GM12878 (cell line): ENCODE measurements around the gene OTOG. TPM values are rescaled to one million over a fixed set of nuclear protein-coding genes. Genes with fewer than 3 reads are reported as not detected.

ENCODE experiments used
- ATAC-seq: fragments of 200-7000 bp; cut with Tn5 transposase; 3 replicates; pipeline ENCODE4 v1.9.1; 2020; ENCODE audit warnings: mild to moderate bottlenecking, moderate library complexity
- BruUV-seq: library from RNA; stranded (reverse); fragments of 400-500 nt; replicated peaks from 2 replicates; lab custom pipeline; 2021; lab: Mats Ljungman, UMichigan
- CTCF ChIA-PET: fragments of 300-600 bp; sonication (Branson Sonifier 250); formaldehyde crosslinking; extraction: SDS; loops from one replicate; lab custom pipeline; 2021; ENCODE audit warnings: inconsistent platforms; lab: Yijun Ruan, JAX
- POLR2A ChIA-PET: fragments of 350-600 bp; formaldehyde crosslinking; extraction: SDS; loops from one replicate; lab custom pipeline; 2021; ENCODE audit warnings: inconsistent platforms; lab: Charles Lee
- RAD21 ChIA-PET: fragments of 300-600 bp; sonication (Branson Sonifier 250); formaldehyde crosslinking; loops from one replicate; lab custom pipeline; 2023; ENCODE audit warnings: antibody characterized with exemption; ENCODE audit not compliant: unreplicated experiment; lab: Charles Lee
- SMC1A ChIA-PET: fragments of 300-600 bp; sonication (Branson Sonifier 250); formaldehyde crosslinking; loops from one replicate; lab custom pipeline; 2023; ENCODE audit not compliant: unreplicated experiment, uncharacterized antibody; lab: Charles Lee
- DNase-seq: peaks from one replicate; pipeline ENCODE4 v3.0.0-alpha.2; 2011; ENCODE audit warnings: low read depth, low spot score
- FAIRE-seq: peaks from 3 replicates; lab custom pipeline; 2011; peaks lifted over from hg19 to GRCh38; lab: Jason Lieb, UNC
- H2AFZ ChIP-seq: 2 replicates; pipeline ENCODE4 v1.6.0; 2011; ENCODE audit warnings: low read depth, low read length, control low read depth; ENCODE audit not compliant: control insufficient read depth
- H3K27ac ChIP-seq: 2 replicates; pipeline ENCODE4 v1.5.1; 2011; ENCODE audit warnings: control low read depth; ENCODE audit not compliant: control insufficient read depth, insufficient read depth
- H3K27me3 ChIP-seq, 2 experiments: replicated peaks in 1 of 2; 2 replicates each; pipeline versions ENCODE4 v1.6.0 to v1.6.1; 2011; ENCODE audit warnings: low read length in 1 of 2; ENCODE audit not compliant: control insufficient read depth in 2 of 2, insufficient read depth in 2 of 2
- H3K36me3 ChIP-seq, 2 experiments: 2 replicates each; pipeline ENCODE4 v1.5.1; 2011; ENCODE audit warnings: low read length in 1 of 2; ENCODE audit not compliant: control insufficient read depth in 2 of 2, insufficient read depth in 2 of 2
- H3K4me1 ChIP-seq: 2 replicates; pipeline ENCODE4 v1.6.1; 2011; ENCODE audit warnings: mild to moderate bottlenecking, low read length, moderate library complexity, mixed read lengths; ENCODE audit not compliant: control insufficient read depth, insufficient read depth
- H3K4me2 ChIP-seq: 2 replicates; pipeline ENCODE4 v1.6.0; 2011; ENCODE audit warnings: control low read depth; ENCODE audit not compliant: control insufficient read depth, insufficient read depth
- H3K4me3 ChIP-seq: fragments of 200-600 bp; sonication (generic); 2 replicates; pipeline ENCODE4 v1.5.1; 2016
- H3K79me2 ChIP-seq: 2 replicates; pipeline ENCODE4 v1.6.0; 2011; ENCODE audit warnings: low read length; ENCODE audit not compliant: control insufficient read depth, insufficient read depth
- H3K9ac ChIP-seq: 2 replicates; pipeline ENCODE4 v1.8.0; 2011; ENCODE audit warnings: low read length, control low read depth, mixed read lengths; ENCODE audit not compliant: control insufficient read depth, insufficient read depth
- H3K9me3 ChIP-seq: replicated peaks from 3 replicates; pipeline ENCODE4 v1.5.1; 2011; ENCODE audit warnings: mild to moderate bottlenecking, low read length; ENCODE audit not compliant: control insufficient read depth, insufficient read depth
- H4K20me1 ChIP-seq: 2 replicates; pipeline ENCODE4 v1.6.0; 2011; ENCODE audit not compliant: control insufficient read depth, insufficient read depth
- ATF7 ChIP-seq: fragments of 450-650 bp; IDR thresholded peaks from 2 replicates; pipeline ENCODE4 v1.6.1; 2016; ENCODE audit warnings: low read depth, mild to moderate bottlenecking
- CEBPZ ChIP-seq: fragments of 150-350 bp; IDR thresholded peaks from 2 replicates; pipeline ENCODE4 v1.6.1; 2016; ENCODE audit warnings: low read depth, low read length
- CREM ChIP-seq: IDR thresholded peaks from 2 replicates; pipeline ENCODE4 v1.6.1; 2014; ENCODE audit warnings: antibody characterized with exemption, low read depth
- E2F4 ChIP-seq: IDR thresholded peaks from 2 replicates; pipeline ENCODE4 v1.6.1; 2012; ENCODE audit warnings: low read depth, low read length, improper control_type of control experiment
- IRF5 ChIP-seq: fragments of 450-650 bp; IDR thresholded peaks from 2 replicates; pipeline ENCODE4 v1.6.1; 2017; ENCODE audit warnings: borderline replicate concordance
- NR2F1 ChIP-seq: fragments of 450-650 bp; conservative IDR thresholded peaks from 2 replicates; pipeline ENCODE4 v1.6.1; 2017; ENCODE audit warnings: mild to moderate bottlenecking
- POLR2AphosphoS5 ChIP-seq: IDR thresholded peaks from 2 replicates; pipeline ENCODE4 v1.6.1; 2011; ENCODE audit warnings: mild to moderate bottlenecking, low read length, inconsistent platforms
- PRDM15 ChIP-seq: fragments of 450-650 bp; formaldehyde crosslinking; IDR thresholded peaks from 2 replicates; pipeline ENCODE4 v1.4.0; 2020; ENCODE audit warnings: mild to moderate bottlenecking, moderate library complexity
- ZBTB11 ChIP-seq: fragments of 450-650 bp; formaldehyde crosslinking; IDR thresholded peaks from 2 replicates; pipeline ENCODE4 v1.5.0; 2022; ENCODE audit warnings: mild to moderate bottlenecking, missing genetic modification characterization
- WGBS: methylation state at CpG from one replicate; pipeline ENCODE4 v1.1.6; 2016; ENCODE audit warnings: low lambda C conversion rate; ENCODE audit not compliant: insufficient replicate concordance, insufficient coverage; ENCODE audit errors: missing lambda C conversion rate; 5-methylcytosine and 5-hydroxymethylcytosine counted together
- in situ Hi-C: fragments of 300-500 bp; cut with MboI; formaldehyde crosslinking; loops from 9 replicates; pipeline ENCODE4 v1.14.3; 2018; ENCODE audit warnings: mixed read lengths
- intact Hi-C: fragments of 100-400 bp; cut with micrococcal nuclease; formaldehyde crosslinking; loops from one replicate; pipeline ENCODE4 v1.14.2; 2022; ENCODE audit not compliant: unreplicated experiment
- polyA plus RNA-seq, 11 experiments: library from polyadenylated mRNA; depleted of rRNA in 4 of 11; unstranded in 6 of 11; stranded (reverse) in 5 of 11; fragments of >200 nt; fragmentation: Nextera tagmentation in 4 of 11; fragmentation: Illumina TruSeq in 1 of 11; extraction: Ambion mirVana in 4 of 11; extraction: Trizol in 1 of 11; gene quantifications; 1 replicate in 1 of 11; 2 replicates in 10 of 11; pipeline versions ENCODE4 v1.2.1 to v1.2.3, GENCODE V29; 2011 to 2016; ENCODE audit warnings: inconsistent platforms in 2 of 11, missing spikeins in 2 of 11, low read depth in 1 of 11
- total RNA-seq, 4 experiments: library from RNA; depleted of rRNA in 3 of 4; stranded (reverse); fragments of >200 nt in 3 of 4; fragmentation: Illumina TruSeq in 1 of 4; extraction: Trizol in 1 of 4; gene quantifications; 2 replicates each; pipeline versions ENCODE4 v1.2.1 to v1.2.3, GENCODE V29; 2013 to 2021

OTOG gene
- total and polyA plus RNA-seq, 10 of the 15 experiments (the other 5 are each of a cell fraction or from before 2014, with no cell fraction given): not detected

- no peak for TF ChIP-seq CEBPZ
- TF ChIP-seq, all 136 proteins: peak for 0
Observed at GRCh38 chr11:17588721-17589120, 41.7 kb downstream of the OTOG start (continued).

- TF ChIP-seq ATF7 (no peak), CREM (no peak), IRF5 (no peak), PRDM15 (CRISPR knock-in tag) (no peak), POLR2AphosphoS5 (no peak), NR2F1 (no peak), ZBTB11 (CRISPR knock-in tag) (no peak), E2F4 (no peak)
- ChIA-PET POLR2A (no interaction called here), RAD21 (no interaction called here), CTCF (no interaction called here), SMC1A (no interaction called here)
- in situ Hi-C loops (no loop called here), intact Hi-C loops (no loop called here)
- peaks cover 2% of the 10 kb centered on the region; the same call in 1 of the 2 replicates for H4K20me1 ChIP-seq
- no peaks in the 10 kb centered on the region for H3K4me1 ChIP-seq
- H3K27ac ChIP-seq: no peak overlapping the region
- no peak overlapping the region for H3K9ac ChIP-seq
- H3K79me2 ChIP-seq: no peaks in the 10 kb centered on the region
- H3K4me3 ChIP-seq: no peak overlapping the region
- no peak overlapping the region for H2AFZ ChIP-seq
- FAIRE-seq (no peak), DNase-seq (no peak), ATAC-seq (no peak)
- no TSS peak for BruUV-seq
- H3K27me3 ChIP-seq: no peaks in the 10 kb centered on the region; a peak in 2 of 4 replicates
- H3K4me2 ChIP-seq: no peak overlapping the region
- H3K36me3 ChIP-seq: no peaks in the 10 kb centered on the region
- 62% methylated on average over 7 of the region's 7 CpGs for WGBS
- no peaks in the 10 kb centered on the region; the same call in 2 of the 3 replicates for H3K9me3 ChIP-seq
Observed at GRCh38 chr11:17590463-17590862, 43.4 kb downstream of the OTOG start.
